HCT116 (cell line): ENCODE data around the gene C15orf62. TPM values are rescaled to one million over a fixed set of nuclear protein-coding genes. Genes with fewer than 3 reads are reported as not detected.

Experiments
- ATAC-seq: fragments of 200-7000 bp; cut with Tn5 transposase; 2 replicates; pipeline ENCODE4 v1.9.1; 2020; ENCODE audit warnings: mild to moderate bottlenecking, moderate library complexity
- BruUV-seq: library from RNA; stranded (reverse); fragments of 400-500 nt; replicated peaks from 2 replicates; lab custom pipeline; 2021; lab: Mats Ljungman, UMichigan
- CTCF ChIA-PET: fragments of 300-600 bp; sonication (Branson Sonifier 250); formaldehyde crosslinking; loops from one replicate; lab custom pipeline; 2021; ENCODE audit warnings: antibody characterized with exemption; lab: Charles Lee
- POLR2A ChIA-PET: fragments of 300-600, 350-600 bp; sonication (Branson Sonifier 250); formaldehyde crosslinking; loops from one replicate; lab custom pipeline; 2021; ENCODE audit warnings: antibody characterized with exemption; lab: Charles Lee
- RAD21 ChIA-PET, 2 experiments: fragments of 300-600 bp; sonication (Branson Sonifier 250); formaldehyde crosslinking; loops; one replicate each; lab custom pipeline; 2023; ENCODE audit warnings: low total read pairs in 2 of 2; ENCODE audit not compliant: uncharacterized antibody in 2 of 2, unreplicated experiment in 2 of 2, low non-redundant PET in 1 of 2; lab: Charles Lee
- DNase-seq: peaks from one replicate; pipeline ENCODE4 v3.0.0-alpha.2; 2010; ENCODE audit warnings: low read depth, low spot score
- H2AFZ ChIP-seq: fragments of 200-600 bp; shearing (Covaris generic), sonication (generic); 2 replicates; pipeline ENCODE4 v1.6.1; 2017; ENCODE audit warnings: low read depth, mixed run types, mixed read lengths, antibody characterized with exemption, low read length; ENCODE audit not compliant: poor library complexity, severe bottlenecking
- H3K27ac ChIP-seq: 2 replicates; pipeline ENCODE4 v1.5.1; 2012; ENCODE audit warnings: low read depth, low read length
- H3K27me3 ChIP-seq: fragments of 200-600 bp; sonication (generic); 2 replicates; pipeline ENCODE4 v1.6.1; 2016; ENCODE audit warnings: mixed run types, low read length, mixed read lengths; ENCODE audit not compliant: insufficient read depth
- H3K36me3 ChIP-seq, 2 experiments: fragments of 200-500 bp in 1 of 2; fragments of 200-600 bp in 1 of 2; sonication (Bioruptor generic) in 1 of 2; sonication (generic) in 1 of 2; 2 replicates each; pipeline versions ENCODE4 v1.5.1 to v1.6.1; 2014 to 2016; ENCODE audit warnings: low read length in 2 of 2, inconsistent platforms in 1 of 2, mixed read lengths in 1 of 2, mixed run types in 1 of 2; ENCODE audit not compliant: insufficient read depth in 2 of 2, control insufficient read depth in 1 of 2
- H3K4me1 ChIP-seq, 2 experiments: fragments of 200-600 bp in 1 of 2; sonication (generic) in 1 of 2; 2 replicates each; pipeline versions ENCODE4 v1.5.1 to v1.6.1; 2012 to 2017; ENCODE audit warnings: low read length in 2 of 2, inconsistent platforms in 1 of 2, mild to moderate bottlenecking in 1 of 2, mixed read lengths in 1 of 2, mixed run types in 1 of 2, moderate library complexity in 1 of 2; ENCODE audit not compliant: insufficient read depth in 2 of 2, control insufficient read depth in 1 of 2
- H3K4me2 ChIP-seq: fragments of 200-600 bp; sonication (generic); 2 replicates; pipeline ENCODE4 v1.6.1; 2017; ENCODE audit warnings: mixed run types, low read length, mixed read lengths
- H3K4me3 ChIP-seq, 2 experiments: fragments of 200-600 bp in 1 of 2; sonication (generic) in 1 of 2; replicated peaks in 1 of 2; 2 replicates each; pipeline ENCODE4 v1.5.1; 2011 to 2016; ENCODE audit warnings: low read length in 2 of 2, control low read depth in 1 of 2, low read depth in 1 of 2, mild to moderate bottlenecking in 1 of 2, mixed read lengths in 1 of 2, mixed run types in 1 of 2
- H3K79me2 ChIP-seq: fragments of 200-600 bp; sonication (generic); 2 replicates; pipeline ENCODE4 v1.6.1; 2017; ENCODE audit warnings: mild to moderate bottlenecking, mixed run types, low read length, moderate library complexity, mixed read lengths; ENCODE audit not compliant: insufficient read depth
- H3K9ac ChIP-seq: fragments of 200-600 bp; sonication (generic); 2 replicates; pipeline ENCODE4 v1.6.1; 2016; ENCODE audit warnings: low read length, mixed read lengths
- H3K9me2 ChIP-seq: fragments of 200-600 bp; sonication (generic), shearing (Covaris generic); 2 replicates; pipeline ENCODE4 v1.6.1; 2017; ENCODE audit warnings: mixed run types, mild to moderate bottlenecking, moderate library complexity; ENCODE audit not compliant: insufficient read depth
- H3K9me3 ChIP-seq, 2 experiments: fragments of 200-500 bp in 1 of 2; fragments of 200-600 bp in 1 of 2; sonication (Bioruptor generic) in 1 of 2; sonication (generic) in 1 of 2; 2 replicates each; pipeline ENCODE4 v1.6.1; 2014 to 2017; ENCODE audit warnings: low read length in 2 of 2, mixed read lengths in 2 of 2, inconsistent platforms in 1 of 2, low read depth in 1 of 2, mild to moderate bottlenecking in 1 of 2, mixed run types in 1 of 2, moderate library complexity in 1 of 2; ENCODE audit not compliant: control insufficient read depth in 1 of 2, insufficient read depth in 1 of 2
- H4K20me1 ChIP-seq: fragments of 200-600 bp; sonication (generic), shearing (Covaris generic); 2 replicates; pipeline ENCODE4 v1.6.1; 2017; ENCODE audit warnings: mixed run types, mild to moderate bottlenecking, moderate library complexity; ENCODE audit not compliant: insufficient read depth
- CBX3 ChIP-seq: IDR thresholded peaks from 2 replicates; pipeline ENCODE4 v1.6.1; 2012; ENCODE audit warnings: low read depth
- JUND ChIP-seq: IDR thresholded peaks from 2 replicates; pipeline ENCODE4 v1.6.1; 2012
- POLR2A ChIP-seq: IDR thresholded peaks from 2 replicates; pipeline ENCODE4 v1.7.0; 2011; ENCODE audit warnings: borderline replicate concordance; ENCODE audit not compliant: insufficient read depth, insufficient read length; ENCODE audit errors: extremely low read depth
- RAD21 ChIP-seq: IDR thresholded peaks from 2 replicates; pipeline ENCODE4 v1.6.1; 2012; ENCODE audit warnings: low read depth, mild to moderate bottlenecking
- REST ChIP-seq: IDR thresholded peaks from 2 replicates; pipeline ENCODE4 v1.6.1; 2012; ENCODE audit warnings: low read depth
- TCF7L2 ChIP-seq: IDR thresholded peaks from 2 replicates; pipeline ENCODE4 v1.7.0; 2011; ENCODE audit warnings: borderline replicate concordance, inconsistent platforms; ENCODE audit not compliant: insufficient read depth, insufficient read length; ENCODE audit errors: extremely low read depth
- ZFX ChIP-seq: fragments of 450-650 bp; IDR thresholded peaks from 2 replicates; pipeline ENCODE4 v1.6.1; 2017
- ZNF274 ChIP-seq: fragments of 200-500 bp; sonication (Bioruptor generic); IDR thresholded peaks from 2 replicates; pipeline ENCODE4 v1.6.1; 2014; ENCODE audit warnings: mild to moderate bottlenecking, low read depth, low read length, inconsistent platforms
- intact Hi-C: fragments of 100-400 bp; cut with micrococcal nuclease; formaldehyde crosslinking; loops from 2 replicates; pipeline ENCODE4 v1.10.0; 2022
- total RNA-seq: library from RNA; stranded (reverse); gene quantifications from one replicate; pipeline ENCODE4 v1.2.1, GENCODE V29; 2021; ENCODE audit not compliant: unreplicated experiment
- TF ChIP-seq, protein P1 (sequence below): IDR thresholded peaks from 2 replicates; pipeline ENCODE4 v1.6.1; 2012

Gene C15orf62
- total RNA-seq, 1 experiment from 2014 or later = 0.10 TPM

DNA sequence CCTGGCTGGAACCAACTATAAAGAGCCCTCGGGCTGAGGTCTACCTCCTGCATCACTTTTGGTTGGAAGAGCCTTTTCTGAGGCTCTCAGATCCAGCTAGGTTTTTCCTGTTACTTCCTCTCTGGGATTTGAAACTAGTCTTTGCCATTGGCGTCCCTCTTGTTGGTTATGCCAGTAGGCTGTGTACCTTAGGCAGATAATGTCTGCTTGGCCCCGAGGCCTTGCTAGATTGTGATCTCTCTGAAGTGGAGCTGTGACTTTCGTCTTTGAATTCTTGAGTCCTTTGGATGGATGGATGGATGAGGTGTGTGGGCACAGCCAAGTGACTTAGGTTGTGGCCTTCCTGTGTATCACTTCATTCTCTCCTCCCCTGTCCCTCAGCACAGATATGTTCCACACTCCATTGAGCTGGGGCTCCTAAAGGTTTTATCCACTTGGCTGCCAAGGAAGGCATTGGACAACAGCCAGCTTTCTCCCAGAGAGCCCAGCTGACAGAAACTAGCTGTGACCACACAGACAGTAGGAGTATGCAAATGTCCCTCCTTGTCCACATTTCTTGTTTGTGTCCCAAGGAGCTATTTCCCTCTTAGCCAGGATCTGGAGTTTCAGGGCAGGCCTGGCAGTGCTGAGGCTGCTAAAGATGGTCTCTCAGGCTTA is 45.4 kb downstream of the C15orf62 start:
- ChIA-PET RAD21 (no interaction called here), POLR2A (interaction anchor here (0.9 to 1.2 kb wide), 2 partner anchors 8 to 79 kb away, joined by 3 read pairs; partner anchors contain the start of genes VPS18 and ZFYVE19), CTCF (no interaction called here)
- no peak overlapping the region for H3K27ac ChIP-seq
- BruUV-seq = no TSS peak
- no peaks in the 10 kb centered on the region for H3K4me1 ChIP-seq
- H3K79me2 ChIP-seq = no peaks in the 10 kb centered on the region
- TF ChIP-seq POLR2A (no peak), ZFX (no peak), TCF7L2 (no peak), RAD21 (no peak), CBX3 (no peak), REST (no peak), JUND (no peak), ZNF274 (no peak)
- TF ChIP-seq, protein P1, sequence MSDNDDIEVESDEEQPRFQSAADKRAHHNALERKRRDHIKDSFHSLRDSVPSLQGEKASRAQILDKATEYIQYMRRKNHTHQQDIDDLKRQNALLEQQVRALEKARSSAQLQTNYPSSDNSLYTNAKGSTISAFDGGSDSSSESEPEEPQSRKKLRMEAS = no peak
- H3K9me3 ChIP-seq = no peaks in the 10 kb centered on the region
- H3K9ac ChIP-seq = no peak overlapping the region
- intact Hi-C loops = no loop called here
- no peaks in the 10 kb centered on the region for H4K20me1 ChIP-seq
- no peak overlapping the region for H3K4me2 ChIP-seq
- no peak overlapping the region for H2AFZ ChIP-seq
- no peaks in the 10 kb centered on the region for H3K9me2 ChIP-seq
- ATAC-seq (no peak), DNase-seq (no peak)
- H3K36me3 ChIP-seq = no peaks in the 10 kb centered on the region; a peak in 2 of 4 replicates
- no peak overlapping the region for H3K4me3 ChIP-seq
- no peaks in the 10 kb centered on the region for H3K27me3 ChIP-seq
